Stimulated activated naive CD8-positive, alpha-beta T cell treated with anti-CD3 and anti-CD28 coated beads, Interleukin-15, Interleukin-2, amounts not matched to agents 100 U/mL and 50 U/mL, for 24 hours (primary cell): ENCODE measurements around the gene LRRC19.
A peak's percentile ranks its signal among the peaks of the same experiment; 100 is the strongest.

Source experiments
- ATAC-seq: fragments of 150-1000 bp; cut with Tn5 transposase; one replicate; pipeline ENCODE4 v1.10.0; 2021
- DNase-seq: peaks from one replicate; pipeline ENCODE4 v3.0.0; 2021

Gene LRRC19

GRCh38 chr9:26955921-26956859, 49.3 kb downstream of the LRRC19 start, which contains the start of gene IFT74:
TSS of gene IFT74 (plus strand) at chr9:26956412. CDS start at chr9:26961968, 5,556 bp downstream.
- DNase-seq (peak; percentile 93), ATAC-seq (peak; percentile 100)

GRCh38 chr9:26955222-26955903, 50.1 kb downstream of the LRRC19 start:
- ATAC-seq (no peak), DNase-seq (no peak)

GRCh38 chr9:26954050-26954508, 51.4 kb downstream of the LRRC19 start:
- DNase-seq (no peak), ATAC-seq (peak; percentile 41)

GRCh38 chr9:26951794-26952193, 53.7 kb downstream of the LRRC19 start:
- DNase-seq (no peak), ATAC-seq (no peak)

- ATAC-seq (no peak), DNase-seq (no peak)
Observed at GRCh38 chr9:26950521-26950920, 55.0 kb downstream of the LRRC19 start.

- DNase-seq (no peak), ATAC-seq (no peak)
Observed at GRCh38 chr9:26949637-26950069, 55.8 kb downstream of the LRRC19 start.

- DNase-seq, result peak; percentile 46
- ATAC-seq, result no peak
Observed at GRCh38 chr9:26947736-26948135, 57.7 kb downstream of the LRRC19 start.

- ATAC-seq, result peak; percentile 99
- peak; percentile 85 for DNase-seq
Observed at GRCh38 chr9:26946753-26947727, 58.4 kb downstream of the LRRC19 start, which contains the start of gene PLAA. TSS of gene PLAA (minus strand) at chr9:26947242. CDS start at chr9:26947045, 197 bp downstream.

- DNase-seq (no peak), ATAC-seq (no peak)
Observed at GRCh38 chr9:26945591-26945990, 59.9 kb downstream of the LRRC19 start.
